WTC11 (cell line): ENCODE results near the gene MRPS30.

Source experiments
- ATF1 ChIP-seq: sonication (generic); formaldehyde crosslinking; IDR thresholded peaks from 2 replicates; pipeline ENCODE4 v1.8.1; 2023; ENCODE audit warnings: mild to moderate bottlenecking, moderate library complexity, missing genetic modification reagents
- CREB1 ChIP-seq: sonication (generic); formaldehyde crosslinking; IDR thresholded peaks from 2 replicates; pipeline ENCODE4 v1.8.0; 2023; ENCODE audit warnings: mild to moderate bottlenecking, missing genetic modification reagents
- CTCF ChIP-seq: fragments of 200-600 bp; IDR thresholded peaks from 2 replicates; pipeline ENCODE4 v1.8.0; 2022; ENCODE audit warnings: antibody characterized with exemption
- E2F5 ChIP-seq: sonication (generic); formaldehyde crosslinking; IDR thresholded peaks from 2 replicates; pipeline ENCODE4 v1.8.1; 2022; ENCODE audit warnings: mild to moderate bottlenecking, moderate library complexity, missing genetic modification reagents
- ESRRA ChIP-seq: sonication (generic); formaldehyde crosslinking; IDR thresholded peaks from 2 replicates; pipeline ENCODE4 v1.8.1; 2022; ENCODE audit warnings: mild to moderate bottlenecking, missing genetic modification reagents, borderline replicate concordance
- FOXJ3 ChIP-seq: sonication (generic); formaldehyde crosslinking; IDR thresholded peaks from 2 replicates; pipeline ENCODE4 v1.9.0; 2021; ENCODE audit warnings: missing genetic modification reagents, mild to moderate bottlenecking, borderline replicate concordance
- NR3C1 ChIP-seq: sonication (generic); formaldehyde crosslinking; conservative IDR thresholded peaks from 2 replicates; pipeline ENCODE4 v1.8.1; 2023; ENCODE audit warnings: low read depth, mild to moderate bottlenecking, missing genetic modification reagents
- SMAD3 ChIP-seq: sonication (generic); formaldehyde crosslinking; IDR thresholded peaks from 2 replicates; pipeline ENCODE4 v1.8.0; 2022; ENCODE audit warnings: missing genetic modification reagents, mild to moderate bottlenecking, borderline replicate concordance
- TCF7 ChIP-seq: sonication (generic); formaldehyde crosslinking; IDR thresholded peaks from 2 replicates; pipeline ENCODE4 v1.8.0; 2022; ENCODE audit warnings: mild to moderate bottlenecking, low read depth, missing genetic modification reagents, moderate library complexity
- TF ChIP-seq, protein P1 (sequence below): fragments of 250-450 bp; sonication (Bioruptor Pico); IDR thresholded peaks from 2 replicates; pipeline ENCODE4 v1.9.0; 2021; ENCODE audit warnings: mild to moderate bottlenecking
- TF ChIP-seq, protein P2 (sequence below): sonication (generic); formaldehyde crosslinking; IDR thresholded peaks from 2 replicates; pipeline ENCODE4 v1.8.1; 2023; ENCODE audit warnings: mild to moderate bottlenecking, missing genetic modification reagents, borderline replicate concordance
- TF ChIP-seq, protein P3 (sequence below): sonication (generic); formaldehyde crosslinking; IDR thresholded peaks from 2 replicates; pipeline ENCODE4 v1.8.0; 2022; ENCODE audit warnings: mild to moderate bottlenecking, missing genetic modification reagents

GRCh38 chr5:44844744-44845143 is 36.0 kb downstream of the MRPS30 start:
- TF ChIP-seq CTCF, result no peak
- TF ChIP-seq, protein P1, sequence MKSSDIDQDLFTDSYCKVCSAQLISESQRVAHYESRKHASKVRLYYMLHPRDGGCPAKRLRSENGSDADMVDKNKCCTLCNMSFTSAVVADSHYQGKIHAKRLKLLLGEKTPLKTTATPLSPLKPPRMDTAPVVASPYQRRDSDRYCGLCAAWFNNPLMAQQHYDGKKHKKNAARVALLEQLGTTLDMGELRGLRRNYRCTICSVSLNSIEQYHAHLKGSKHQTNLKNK, result no peak
- no peak for TF ChIP-seq ESRRA
- no peak for TF ChIP-seq TCF7 (CRISPR knock-in tag)
- no peak for TF ChIP-seq NR3C1 (CRISPR knock-in tag)
- TF ChIP-seq CREB1 (CRISPR knock-in tag), result no peak
- no peak for TF ChIP-seq SMAD3 (CRISPR knock-in tag)
- no peak for TF ChIP-seq E2F5
- TF ChIP-seq, protein P2, sequence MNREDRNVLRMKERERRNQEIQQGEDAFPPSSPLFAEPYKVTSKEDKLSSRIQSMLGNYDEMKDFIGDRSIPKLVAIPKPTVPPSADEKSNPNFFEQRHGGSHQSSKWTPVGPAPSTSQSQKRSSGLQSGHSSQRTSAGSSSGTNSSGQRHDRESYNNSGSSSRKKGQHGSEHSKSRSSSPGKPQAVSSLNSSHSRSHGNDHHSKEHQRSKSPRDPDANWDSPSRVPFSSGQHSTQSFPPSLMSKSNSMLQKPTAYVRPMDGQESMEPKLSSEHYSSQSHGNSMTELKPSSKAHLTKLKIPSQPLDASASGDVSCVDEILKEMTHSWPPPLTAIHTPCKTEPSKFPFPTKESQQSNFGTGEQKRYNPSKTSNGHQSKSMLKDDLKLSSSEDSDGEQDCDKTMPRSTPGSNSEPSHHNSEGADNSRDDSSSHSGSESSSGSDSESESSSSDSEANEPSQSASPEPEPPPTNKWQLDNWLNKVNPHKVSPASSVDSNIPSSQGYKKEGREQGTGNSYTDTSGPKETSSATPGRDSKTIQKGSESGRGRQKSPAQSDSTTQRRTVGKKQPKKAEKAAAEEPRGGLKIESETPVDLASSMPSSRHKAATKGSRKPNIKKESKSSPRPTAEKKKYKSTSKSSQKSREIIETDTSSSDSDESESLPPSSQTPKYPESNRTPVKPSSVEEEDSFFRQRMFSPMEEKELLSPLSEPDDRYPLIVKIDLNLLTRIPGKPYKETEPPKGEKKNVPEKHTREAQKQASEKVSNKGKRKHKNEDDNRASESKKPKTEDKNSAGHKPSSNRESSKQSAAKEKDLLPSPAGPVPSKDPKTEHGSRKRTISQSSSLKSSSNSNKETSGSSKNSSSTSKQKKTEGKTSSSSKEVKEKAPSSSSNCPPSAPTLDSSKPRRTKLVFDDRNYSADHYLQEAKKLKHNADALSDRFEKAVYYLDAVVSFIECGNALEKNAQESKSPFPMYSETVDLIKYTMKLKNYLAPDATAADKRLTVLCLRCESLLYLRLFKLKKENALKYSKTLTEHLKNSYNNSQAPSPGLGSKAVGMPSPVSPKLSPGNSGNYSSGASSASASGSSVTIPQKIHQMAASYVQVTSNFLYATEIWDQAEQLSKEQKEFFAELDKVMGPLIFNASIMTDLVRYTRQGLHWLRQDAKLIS (CRISPR knock-in tag), result no peak
- no peak for TF ChIP-seq FOXJ3 (CRISPR knock-in tag)
- TF ChIP-seq, protein P3, sequence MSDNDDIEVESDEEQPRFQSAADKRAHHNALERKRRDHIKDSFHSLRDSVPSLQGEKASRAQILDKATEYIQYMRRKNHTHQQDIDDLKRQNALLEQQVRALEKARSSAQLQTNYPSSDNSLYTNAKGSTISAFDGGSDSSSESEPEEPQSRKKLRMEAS (CRISPR knock-in tag), result no peak
- no peak for TF ChIP-seq ATF1 (CRISPR knock-in tag)
